Measurements from ENCODE around the gene AFF2. TPM values are rescaled to one million over a fixed set of nuclear protein-coding genes. Genes with fewer than 3 reads are reported as not detected.

AFF2 gene
- total RNA-seq, 1 experiment from 2014 or later: 0.06 TPM

DNA sequence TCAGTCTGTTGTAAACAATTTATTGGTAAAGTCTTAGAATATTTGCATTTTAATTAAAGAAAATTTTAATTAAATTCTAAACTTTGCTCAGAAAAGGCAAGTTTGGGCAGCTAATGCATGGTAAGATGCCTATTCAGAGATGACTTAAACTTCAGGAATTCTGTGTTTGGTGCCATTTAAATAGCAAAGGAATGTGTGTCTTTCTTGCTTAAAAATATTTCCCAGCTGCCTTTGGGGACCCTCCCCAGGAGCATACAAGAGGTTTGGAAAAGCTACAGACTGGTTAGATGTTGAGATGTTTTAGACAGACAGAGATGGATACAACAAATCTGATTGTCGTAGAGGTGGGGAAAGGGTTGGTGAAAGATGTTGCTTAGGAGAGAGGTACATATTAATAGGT lies 36.5 kb downstream of the AFF2 start:
- DNase-seq (ENCODE audit: low read depth): no peak

DNA sequence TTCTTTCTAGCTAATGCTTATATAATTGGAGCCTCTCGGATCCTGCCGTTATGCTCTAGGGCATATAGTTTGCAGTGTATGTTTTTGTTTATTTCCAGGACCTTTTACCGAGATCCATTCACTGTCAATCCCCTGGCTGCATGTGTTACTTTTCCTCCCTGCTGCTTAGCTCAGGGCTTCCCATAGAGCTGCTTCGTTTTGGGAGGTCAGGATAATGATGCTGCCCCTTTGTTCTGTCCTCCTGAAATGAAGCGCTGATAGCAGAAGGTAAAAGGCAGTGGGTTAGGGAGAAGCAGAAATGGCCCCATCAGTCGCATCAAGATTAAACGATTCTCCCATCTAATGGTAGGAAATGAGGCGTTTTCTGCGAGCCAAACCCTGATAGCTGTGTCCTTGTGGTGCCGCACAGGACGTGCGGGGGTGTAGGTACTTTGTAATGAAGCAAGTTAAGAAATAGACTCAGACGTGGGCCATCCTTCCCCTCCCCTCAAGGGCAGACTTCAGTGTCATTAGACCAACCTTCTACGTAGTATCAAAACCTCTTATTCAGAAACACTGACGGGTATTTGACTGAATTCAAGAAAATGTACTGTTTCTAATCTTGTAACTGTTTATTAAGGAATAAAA lies 37.3 kb downstream of the AFF2 start:
- no peak for DNase-seq (ENCODE audit: low read depth)

DNA sequence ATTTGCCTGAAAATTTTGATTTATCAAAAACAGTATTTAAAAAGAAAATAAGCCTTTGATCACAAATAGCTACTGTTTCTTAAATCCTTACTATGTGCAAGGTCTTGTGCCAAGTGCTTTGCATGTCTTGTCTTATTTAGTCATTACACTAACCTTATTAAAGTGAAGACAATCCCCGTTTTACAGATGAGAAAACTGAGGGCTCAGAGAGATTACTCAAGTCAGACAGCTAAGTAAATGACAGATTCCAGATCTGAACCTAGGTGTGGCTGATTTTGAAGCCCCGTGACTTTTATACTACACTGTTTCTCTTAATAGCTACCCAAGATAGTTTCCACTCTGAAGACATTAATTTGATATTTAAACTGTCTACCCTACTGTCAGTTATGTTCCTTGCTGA lies 38.2 kb downstream of the AFF2 start:
- DNase-seq (ENCODE audit: low read depth): no peak

DNA sequence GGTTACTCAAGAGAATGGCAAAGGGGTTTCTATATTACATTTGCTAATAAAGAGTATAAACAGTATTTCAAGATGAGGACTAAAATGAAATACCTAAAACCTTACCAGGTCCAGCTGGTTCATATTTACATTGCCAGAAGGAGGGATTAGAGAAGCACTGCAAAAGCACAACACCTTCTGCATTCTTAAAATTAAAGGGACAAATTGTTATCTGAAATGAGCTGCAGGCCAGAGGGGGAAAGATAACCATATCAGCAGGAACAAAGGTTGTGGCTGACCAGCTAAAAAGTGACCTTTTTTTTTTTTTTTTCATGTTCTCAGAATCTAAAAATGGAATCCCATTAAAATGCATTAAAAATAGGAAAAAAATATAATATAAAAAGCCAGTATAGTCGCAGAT lies 39.7 kb downstream of the AFF2 start:
- no peak for DNase-seq (ENCODE audit: low read depth)

DNA sequence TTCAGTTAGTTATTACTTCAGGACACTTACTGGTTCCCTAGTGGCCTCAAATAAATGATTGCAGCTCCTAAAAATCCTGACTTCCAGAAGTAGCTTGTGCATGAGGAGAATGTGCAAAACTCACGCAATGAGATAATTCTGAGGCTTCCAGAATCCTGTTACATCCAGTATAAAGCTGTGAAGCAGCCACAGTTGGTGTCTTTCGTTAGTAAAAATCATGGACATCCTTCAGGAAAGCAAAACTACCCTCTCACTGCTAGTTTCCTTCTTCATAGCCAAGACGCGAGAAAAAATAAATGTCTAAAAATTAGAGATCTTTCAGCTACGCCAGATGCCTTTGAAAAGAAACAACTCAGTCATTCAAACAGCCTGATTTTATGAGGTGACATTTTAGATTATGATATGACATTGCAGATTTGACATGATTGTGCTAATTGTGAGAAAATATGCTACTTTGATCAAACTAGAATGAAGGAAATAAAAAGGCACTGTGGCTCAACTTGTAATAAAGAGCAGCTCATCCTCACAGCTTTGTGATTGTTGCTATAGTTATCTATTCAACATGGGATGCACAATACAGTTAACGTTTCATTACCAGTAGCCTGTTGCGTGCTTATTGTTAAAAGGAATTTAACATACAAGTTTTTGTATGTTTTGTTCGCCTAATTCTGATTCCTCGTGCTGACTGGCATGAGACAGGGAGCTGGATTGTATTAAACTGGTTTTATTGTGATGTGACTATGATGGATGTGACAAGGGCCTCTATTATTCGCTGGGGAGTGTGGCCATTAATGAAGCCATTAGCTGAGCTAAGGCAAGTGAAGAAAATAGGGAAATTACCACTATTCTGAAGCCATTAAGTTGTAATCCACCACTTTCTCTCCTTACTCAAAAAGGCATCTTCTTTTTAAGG lies 40.5 kb downstream of the AFF2 start:
- no peak for DNase-seq (ENCODE audit: low read depth)

DNA sequence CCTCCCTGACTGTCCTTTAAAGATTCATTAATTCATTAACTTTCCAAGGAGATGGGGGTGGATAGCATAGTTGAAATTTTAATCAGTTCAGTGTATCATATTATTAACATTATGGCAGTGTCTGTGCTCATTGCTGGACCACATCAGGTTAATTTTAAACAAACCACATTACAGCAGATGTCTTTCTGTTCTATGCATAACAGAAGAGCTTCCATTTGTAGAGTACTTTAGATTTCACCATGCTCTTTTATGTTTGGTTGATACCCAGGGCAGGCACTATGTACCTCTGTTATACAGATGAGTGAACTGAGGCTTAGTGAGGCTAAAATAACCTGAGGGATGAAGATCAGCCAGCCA lies 41.1 kb downstream of the AFF2 start:
- no peak for DNase-seq (ENCODE audit: low read depth)

DNA sequence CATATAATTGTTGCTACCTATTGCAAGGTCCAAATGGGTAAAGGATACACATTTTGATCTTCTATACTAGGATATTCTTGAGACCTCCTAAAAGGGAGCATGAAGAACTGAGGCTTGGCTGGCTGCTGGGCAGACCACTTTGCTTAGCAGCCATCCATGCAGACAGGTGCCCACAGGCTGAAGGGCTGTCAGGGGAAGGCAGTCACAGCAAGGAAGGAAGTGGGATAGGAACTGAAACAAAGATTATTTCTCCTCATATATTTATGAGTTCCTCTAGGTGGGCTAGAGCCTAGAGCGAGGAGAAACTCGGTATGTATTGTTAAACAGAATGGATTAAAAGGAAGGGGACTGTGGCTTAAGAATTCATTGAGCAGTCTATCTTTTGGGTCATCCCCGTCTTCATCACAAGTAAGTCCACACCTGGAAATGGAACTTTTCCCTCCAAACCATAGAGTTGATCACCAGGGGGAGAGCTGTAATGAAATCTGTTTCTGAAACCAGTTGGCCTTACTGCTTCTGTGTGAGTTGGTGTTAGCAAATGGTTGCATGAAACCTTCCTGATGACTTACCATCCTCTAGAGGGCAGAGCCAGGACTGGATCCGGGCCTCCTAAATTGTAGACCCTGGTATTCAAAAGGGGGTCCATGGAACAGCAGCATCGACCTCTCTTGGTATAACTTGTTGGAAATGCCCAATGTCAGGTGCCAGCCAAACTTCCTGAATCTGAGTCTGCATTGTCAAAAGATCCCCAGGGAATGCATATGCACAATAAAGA lies 42.3 kb downstream of the AFF2 start:
- no peak for DNase-seq (ENCODE audit: low read depth)

DNA sequence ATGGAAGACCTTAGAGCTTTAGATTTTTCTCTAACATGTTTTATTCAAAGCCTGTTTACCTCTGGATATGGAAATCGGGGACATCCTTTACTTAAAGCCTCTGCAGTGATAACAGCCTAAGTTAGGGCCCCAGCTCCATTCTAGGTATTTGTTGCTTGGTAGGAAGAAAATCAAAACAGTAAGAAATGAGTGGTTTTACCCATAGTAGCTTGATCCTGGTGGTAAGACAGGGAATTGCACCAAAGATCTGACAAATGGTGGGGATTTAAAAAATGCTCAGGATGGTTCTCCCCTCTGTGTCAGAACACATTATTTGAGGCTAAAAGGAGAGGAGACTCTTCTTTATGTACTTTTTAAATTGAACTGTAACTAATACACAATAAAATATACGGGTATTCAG lies 52.4 kb downstream of the AFF2 start:
- DNase-seq (ENCODE audit: low read depth): no peak

DNA sequence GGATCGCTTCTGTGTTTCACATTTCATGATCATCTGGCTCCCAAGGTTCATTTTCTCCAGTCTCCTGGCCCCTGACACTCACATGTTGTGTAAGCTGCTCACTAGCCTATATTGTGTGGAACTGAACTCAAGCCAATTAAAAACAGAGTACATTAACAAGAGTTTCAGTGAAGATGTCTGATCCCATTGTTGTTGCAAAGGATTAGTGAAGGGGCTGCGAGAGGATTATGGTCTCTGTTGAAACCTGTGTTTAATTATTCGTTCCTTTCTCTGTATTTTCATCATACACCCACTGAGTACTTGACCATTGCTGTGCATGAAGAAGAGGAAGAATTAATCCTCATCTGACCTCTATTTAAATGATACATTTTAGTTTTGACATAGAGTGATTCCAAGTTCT lies 54.7 kb downstream of the AFF2 start:
- no peak for DNase-seq (ENCODE audit: low read depth)

DNA sequence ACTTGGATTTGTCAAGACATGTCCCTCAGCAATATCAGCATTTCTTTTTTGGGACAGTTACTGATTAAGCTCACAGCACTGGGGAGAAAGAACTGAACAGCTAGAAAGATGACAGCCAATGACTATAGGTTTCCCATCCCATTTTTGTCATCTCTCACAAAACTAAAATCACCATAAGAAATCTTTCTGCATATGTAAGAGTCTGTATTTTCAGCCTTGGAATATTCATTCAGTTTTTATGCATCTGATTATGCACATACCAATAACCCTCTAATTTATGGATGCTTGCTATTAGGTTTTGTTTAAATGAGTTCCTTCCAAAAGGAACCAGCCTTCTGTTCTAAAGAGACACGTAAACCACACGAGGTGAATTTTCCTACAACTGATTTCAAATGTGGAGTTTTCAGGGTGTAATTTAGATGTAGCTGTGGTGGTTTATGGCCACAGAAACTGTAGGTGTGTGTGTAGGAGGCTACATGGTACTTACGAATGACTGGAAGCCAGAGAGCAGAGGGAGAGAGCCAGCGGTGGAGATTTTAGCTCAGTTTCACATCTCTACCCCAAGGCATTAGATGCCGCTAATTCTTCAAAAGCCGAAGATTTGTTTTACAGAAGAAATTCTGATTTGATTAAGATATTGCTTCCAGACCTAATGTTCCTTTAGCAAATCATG lies 55.3 kb downstream of the AFF2 start:
- no peak for DNase-seq (ENCODE audit: low read depth)

DNA sequence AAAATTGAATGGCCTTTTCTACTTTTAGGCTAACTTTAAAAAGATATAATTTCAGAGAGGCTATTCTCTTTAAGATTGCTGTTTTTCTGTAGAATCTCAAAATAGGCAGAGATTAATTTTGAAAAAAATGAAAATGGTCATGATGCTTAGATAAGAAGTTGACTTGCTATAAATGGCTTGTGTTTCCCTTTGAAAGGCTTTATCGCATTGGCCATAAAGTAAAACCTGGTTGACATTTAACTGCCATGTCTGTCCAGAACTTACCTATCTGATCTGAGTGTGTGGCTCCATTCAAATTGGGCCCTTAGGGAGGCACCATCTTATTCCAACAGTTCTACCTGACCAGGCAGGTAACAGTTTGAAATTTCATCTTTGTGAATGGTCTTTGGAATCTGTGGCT lies 56.1 kb downstream of the AFF2 start:
- no peak for DNase-seq (ENCODE audit: low read depth)

DNA sequence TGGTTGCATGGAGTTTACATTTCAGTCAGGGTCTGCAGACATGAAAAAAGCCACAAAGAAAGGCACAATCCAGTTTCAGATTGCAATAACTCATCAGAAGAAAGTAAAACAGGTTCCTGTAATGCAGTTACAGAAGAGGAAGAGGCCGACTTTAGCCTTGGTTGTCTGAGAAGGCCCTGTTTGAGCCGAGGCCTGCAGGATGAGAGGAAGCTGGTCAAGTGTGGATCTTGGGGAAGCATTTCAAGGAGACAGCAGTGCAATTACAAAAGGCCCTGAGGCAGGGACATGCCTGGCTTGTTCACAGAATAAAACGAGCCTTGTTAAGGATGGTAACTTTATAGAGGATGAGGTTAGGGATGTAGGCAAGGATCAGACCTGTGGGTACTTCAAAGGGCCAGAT lies 62.4 kb downstream of the AFF2 start:
- no peak for DNase-seq (ENCODE audit: low read depth)

DNA sequence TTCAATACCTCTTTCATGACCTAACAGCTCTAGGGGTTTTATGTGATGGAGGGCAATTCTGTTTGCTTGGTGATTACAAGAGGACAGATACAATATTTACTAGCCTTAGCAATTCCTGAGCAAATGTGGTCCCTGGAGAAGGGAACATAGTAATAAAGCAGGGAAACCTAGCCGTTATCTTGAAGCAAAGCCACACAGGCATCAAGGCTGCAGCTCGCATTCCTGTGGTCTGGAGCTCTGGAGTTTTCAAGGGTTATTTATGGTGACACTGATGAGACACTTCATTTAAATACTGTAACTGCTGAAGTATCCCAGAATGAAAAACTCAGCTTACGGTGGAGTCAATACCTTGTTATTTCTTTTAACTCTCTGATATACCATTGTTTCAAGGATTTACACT lies 66.8 kb downstream of the AFF2 start:
- DNase-seq (ENCODE audit: low read depth): peak; percentile 1

DNA sequence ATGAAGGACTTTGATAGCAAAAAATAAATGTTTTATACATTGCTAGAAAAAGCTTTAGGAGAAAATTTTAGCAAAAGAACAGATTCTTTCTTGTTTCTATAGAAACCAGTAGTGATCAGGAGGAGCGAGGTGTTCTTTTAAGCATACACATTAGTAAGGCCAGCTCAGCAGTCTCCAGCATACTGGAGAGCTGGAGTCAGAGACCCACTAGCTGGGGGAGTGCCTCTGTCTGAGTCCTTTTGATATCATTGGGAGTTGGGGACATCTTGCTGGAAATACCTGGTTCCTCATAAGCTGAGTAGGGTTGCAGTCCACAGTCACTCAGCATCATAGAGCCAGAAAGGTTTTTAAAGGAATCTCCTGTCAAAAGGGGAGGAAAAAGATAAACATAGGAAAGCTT lies 67.4 kb downstream of the AFF2 start:
- DNase-seq (ENCODE audit: low read depth): no peak

DNA sequence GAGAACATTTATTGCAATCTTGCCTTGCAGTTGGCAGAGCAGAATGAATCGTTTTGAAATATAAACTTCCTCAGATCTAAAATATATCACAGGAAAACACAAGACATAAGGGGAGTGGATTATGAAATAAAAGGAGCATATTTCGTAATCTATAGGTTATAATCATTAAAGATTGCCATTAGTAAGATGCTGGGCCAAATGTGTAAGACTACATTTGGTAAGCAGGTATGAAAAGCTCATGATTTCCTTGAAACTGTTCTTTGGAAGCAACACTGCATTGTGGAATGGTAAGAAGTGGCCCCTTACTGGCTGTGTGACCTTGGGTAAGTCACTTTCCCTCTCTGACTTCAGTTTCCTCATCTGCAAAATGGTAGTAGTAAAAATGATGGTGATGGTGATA lies 68.3 kb downstream of the AFF2 start:
- no peak for DNase-seq (ENCODE audit: low read depth)

DNA sequence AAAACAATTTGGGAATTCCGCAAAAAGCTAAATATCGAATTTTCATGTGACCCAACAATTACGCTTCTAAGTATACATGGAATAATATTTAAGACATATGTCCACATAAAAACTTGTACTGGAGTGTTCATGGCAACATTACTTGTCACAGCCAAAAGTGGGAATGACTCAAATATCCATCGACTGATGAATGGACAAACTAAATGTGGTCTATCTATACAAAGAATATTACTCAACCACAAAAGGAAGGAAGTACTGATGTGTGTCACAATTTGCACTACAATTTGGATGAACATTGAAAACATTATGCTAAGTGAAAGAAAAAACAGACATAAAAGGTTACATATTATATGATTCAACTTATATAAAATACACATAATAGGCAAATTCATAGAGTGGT lies 71.9 kb downstream of the AFF2 start:
- no peak for DNase-seq (ENCODE audit: low read depth)

DNA sequence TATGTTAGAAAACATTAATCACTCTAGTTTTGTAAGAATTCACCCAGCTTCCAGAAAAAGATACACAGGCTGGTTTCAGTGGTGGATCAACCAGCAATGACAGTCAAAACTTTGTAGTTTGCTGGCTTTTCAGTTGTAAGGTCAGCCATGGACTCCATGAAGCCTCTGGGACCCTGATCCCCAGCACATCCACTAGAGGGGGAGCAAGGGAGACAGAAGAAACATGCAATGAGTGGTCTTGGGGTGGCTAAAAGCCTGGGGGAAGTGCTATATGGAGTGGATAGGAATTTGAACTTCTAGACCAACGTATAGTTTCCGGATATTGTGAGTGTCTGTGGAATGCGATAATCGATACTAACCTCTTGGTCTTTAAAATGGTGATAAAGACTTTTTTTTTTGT lies 72.7 kb downstream of the AFF2 start:
- no peak for DNase-seq (ENCODE audit: low read depth)

DNA sequence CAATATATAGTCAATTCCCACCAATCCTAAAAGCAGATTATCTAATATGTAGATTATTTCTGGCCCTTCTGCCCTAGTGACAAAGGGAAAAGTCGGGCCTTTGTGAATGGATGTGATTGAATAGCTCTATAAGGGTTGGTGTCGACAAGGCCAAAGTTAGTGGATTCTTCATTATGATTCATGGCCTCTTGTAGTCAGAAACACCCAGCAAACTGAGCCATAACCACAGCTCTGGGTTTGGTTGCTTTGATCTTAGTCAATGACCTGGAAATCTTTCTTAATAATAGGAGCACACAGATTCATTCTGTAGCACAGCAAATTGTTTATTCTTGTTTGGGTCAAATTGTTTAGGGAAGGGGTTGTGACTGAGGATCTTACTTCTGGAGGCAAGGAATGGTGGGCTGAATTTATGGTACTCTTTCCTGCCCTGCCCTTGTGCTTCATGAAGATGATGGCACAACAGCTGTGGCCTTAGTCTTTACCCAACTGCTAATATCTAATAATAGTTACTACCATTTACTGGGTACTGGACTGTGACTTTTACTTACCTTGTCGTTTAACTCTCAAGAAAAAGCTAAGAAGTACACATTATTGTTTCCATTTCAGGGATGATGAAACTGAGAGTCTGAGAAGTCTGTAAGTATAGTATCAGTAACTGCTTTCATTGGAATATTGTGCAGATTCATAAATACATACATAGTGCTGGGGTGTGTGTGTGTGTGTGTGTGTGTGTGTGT lies 74.0 kb downstream of the AFF2 start:
- DNase-seq (ENCODE audit: low read depth): no peak

DNA sequence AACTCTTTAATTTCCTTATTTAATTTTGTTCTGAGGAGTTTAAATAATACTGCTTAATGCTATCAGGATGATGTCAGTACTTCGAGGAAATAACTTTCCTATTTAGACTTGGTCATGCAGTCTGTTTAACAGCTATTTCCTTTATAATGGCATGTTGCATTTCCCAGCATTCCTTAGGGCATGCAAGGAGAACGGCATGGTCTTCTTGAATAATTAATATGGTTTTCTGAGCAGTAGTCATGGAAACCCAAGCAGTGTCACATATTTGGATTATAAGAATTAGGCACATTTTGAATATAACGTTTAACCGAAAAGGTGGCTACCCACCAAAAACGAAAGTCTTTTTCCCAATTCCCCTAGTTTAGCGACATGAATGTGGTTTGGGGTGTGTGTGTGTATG lies 76.0 kb downstream of the AFF2 start:
- DNase-seq (ENCODE audit: low read depth): no peak

DNA sequence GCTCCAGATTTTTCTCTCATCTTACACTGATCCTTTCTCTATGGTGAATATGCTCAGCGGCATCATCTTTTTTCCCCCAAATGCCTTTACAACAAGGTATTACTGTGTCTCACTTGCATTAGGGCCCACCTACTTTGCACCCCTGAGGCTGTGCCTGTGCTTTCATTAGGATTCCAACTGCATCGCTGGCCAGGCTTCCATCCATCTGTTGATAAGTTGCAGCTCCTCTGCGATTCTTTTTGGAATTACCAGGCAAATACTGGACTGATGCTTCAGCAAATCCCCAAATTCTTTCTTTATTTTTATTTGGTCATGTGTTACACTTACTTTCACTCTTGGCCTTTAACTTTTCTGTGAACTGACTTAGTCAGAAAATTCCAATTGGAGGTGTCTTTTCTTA lies 77.3 kb downstream of the AFF2 start:
- no peak for DNase-seq (ENCODE audit: low read depth)

DNA sequence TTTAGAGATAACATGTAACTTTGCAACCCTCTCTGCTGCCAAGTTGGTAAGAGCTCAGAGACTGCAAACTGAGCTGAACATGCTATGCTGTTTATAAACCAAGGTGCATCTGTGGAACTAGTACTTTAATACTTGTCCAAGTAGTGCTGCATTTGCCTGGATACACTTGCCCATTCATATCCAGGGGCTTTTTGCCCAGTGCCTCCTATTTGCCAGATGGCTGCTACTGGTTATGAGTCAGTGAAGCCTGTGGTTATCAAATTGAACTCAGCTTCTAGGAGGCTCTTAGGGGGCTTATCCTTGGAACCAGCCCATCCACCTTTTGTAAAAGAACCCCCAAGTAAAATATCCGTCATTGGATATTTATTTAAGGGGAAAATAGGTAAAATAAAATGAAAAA lies 79.6 kb downstream of the AFF2 start:
- no peak for DNase-seq (ENCODE audit: low read depth)

DNA sequence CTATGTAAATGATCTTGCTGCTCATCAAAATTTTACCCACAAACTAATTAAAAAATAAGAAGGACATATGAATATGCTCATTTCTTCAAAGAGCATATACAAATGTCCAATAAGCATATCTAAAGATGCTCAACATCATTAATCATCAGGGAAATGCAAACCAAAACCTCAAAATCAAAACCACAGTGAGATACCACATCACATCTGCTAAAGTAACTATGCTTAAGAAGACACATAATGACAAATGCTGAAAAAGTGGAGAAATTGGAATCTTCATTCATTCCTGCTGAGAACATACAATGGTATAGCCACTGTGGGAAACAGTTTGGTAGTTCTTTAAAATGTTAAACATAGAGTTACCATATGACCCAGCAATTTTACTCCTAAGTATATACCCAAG lies 81.9 kb downstream of the AFF2 start:
- DNase-seq (ENCODE audit: low read depth): no peak
